ENCODE data around the gene TEX101. TPM values are rescaled to one million over a fixed set of nuclear protein-coding genes. Genes with fewer than 3 reads are reported as not detected.

Gene TEX101
- total RNA-seq, 6 experiments from 2014 or later: not detected

DNA sequence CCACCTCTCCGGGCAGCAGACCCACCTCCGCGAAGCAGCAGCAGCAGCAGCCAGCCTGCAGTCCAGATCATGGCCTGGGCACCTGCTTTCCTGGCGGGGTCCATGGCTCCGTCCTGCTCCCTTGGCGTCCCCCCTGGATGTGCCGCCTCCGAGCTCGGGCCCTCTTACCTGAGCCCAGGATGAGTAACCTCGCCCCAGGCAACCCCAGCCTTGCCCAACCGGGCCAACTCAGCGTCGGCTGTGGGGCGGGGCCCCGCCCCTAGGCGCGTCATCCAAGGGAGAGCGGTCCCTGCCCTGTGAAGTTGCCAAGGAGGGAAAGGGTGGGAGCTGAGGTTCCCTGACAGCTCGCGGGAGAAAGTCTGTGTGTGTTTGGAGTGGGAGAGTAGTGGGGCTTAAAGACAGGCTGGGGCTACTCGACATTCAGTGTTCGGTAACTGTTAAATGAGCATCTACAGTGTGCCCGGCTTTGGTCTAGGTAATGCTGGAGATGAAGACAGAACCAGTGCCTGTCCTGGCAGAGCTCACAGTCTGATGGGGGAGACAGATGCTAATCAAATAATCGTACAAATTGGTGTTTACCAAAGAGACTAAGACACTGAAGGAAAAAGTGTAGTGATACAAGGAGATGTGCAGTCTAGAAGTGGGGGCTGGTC is 50.9 kb downstream of the TEX101 start, which contains the start of gene LYPD3:
TSS of gene LYPD3 (minus strand) at position 141 of the 653 bp plus-strand sequence. CDS start at position 104, 37 bp downstream.
- Histone ChIP-seq H3K36me3 (no peaks in the 10 kb centered on the region), H3K9me3 (no peaks in the 10 kb centered on the region), H3K4me1 (peaks cover 0 to 11% (median 3%) of the 10 kb centered on the region in 4 donors), H3K4me3 (peak within 1 kb of the TSS in 2 of 3 donors; percentile 71 to 82), H3K27ac (peak within 1 kb of the TSS in 1 of 3 donors; percentile 24), H3K27me3 (no peaks in the 10 kb centered on the region)
- no peak for TF ChIP-seq CTCF (IDR thresholded peaks at IDR 0.05)
- DNase-seq (peak in 1 of 3 donors; percentile 40), ATAC-seq (no peak)
- WGBS (ENCODE audit: insufficient coverage, low coverage, low lambda C conversion rate, missing lambda C conversion rate): 42% methylated on average over 7 of the region's 24 CpGs
- intact Hi-C loops (cut with DNase I): no loop called here

DNA sequence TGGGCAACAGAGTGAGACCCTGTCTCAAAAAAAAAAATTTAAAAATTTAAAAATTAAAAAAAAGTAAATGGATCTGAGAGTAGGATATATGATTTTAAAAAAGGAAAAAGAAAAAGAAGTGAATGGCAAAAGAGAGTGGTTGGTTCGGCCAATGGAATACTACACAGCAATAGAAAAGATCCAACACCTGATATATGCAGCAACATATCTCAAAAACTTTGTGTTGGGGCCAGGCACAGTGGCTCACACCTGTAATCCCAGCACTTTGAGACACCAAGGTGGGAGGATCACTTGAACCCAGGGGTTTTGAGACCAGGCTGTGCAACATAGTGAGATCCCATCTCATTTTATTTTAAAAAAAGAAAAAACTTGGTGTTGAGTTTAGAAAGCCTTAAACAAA is 52.1 kb downstream of the TEX101 start:
- no peaks in the 10 kb centered on the region for H3K36me3 ChIP-seq
- WGBS (ENCODE audit: insufficient coverage, low coverage, low lambda C conversion rate, missing lambda C conversion rate): 89% methylated on average over 1 of the region's 1 CpG
- H3K27ac ChIP-seq: no peak overlapping the region
- DNase-seq: no peak
- H3K4me1 ChIP-seq: peaks cover 0 to 11% (median 3%) of the 10 kb centered on the region in 4 donors
- no peak overlapping the region for H3K4me3 ChIP-seq
- no peaks in the 10 kb centered on the region for H3K27me3 ChIP-seq
- intact Hi-C loops (cut with DNase I): no loop called here
- ATAC-seq: no peak
- no peak for TF ChIP-seq POLR2A (IDR thresholded peaks at IDR 0.05)
- TF ChIP-seq CTCF (IDR thresholded peaks at IDR 0.05): no peak
- no peaks in the 10 kb centered on the region for H3K9me3 ChIP-seq

- Histone ChIP-seq H3K4me3 (no peak overlapping the region), H3K27ac (no peak overlapping the region), H3K27me3 (no peaks in the 10 kb centered on the region), H3K36me3 (no peaks in the 10 kb centered on the region), H3K4me1 (peaks cover 0 to 11% (median 3%) of the 10 kb centered on the region in 4 donors), H3K9me3 (no peaks in the 10 kb centered on the region)
- ATAC-seq (no peak), DNase-seq (no peak)
- 81% methylated on average over 6 of the region's 6 CpGs for WGBS (ENCODE audit: insufficient coverage, low coverage, low lambda C conversion rate, missing lambda C conversion rate)
- TF ChIP-seq POLR2A (IDR thresholded peaks at IDR 0.05): no peak
- no peak for TF ChIP-seq CTCF (IDR thresholded peaks at IDR 0.05)
- intact Hi-C loops (cut with DNase I): no loop called here
These were observed 52.6 kb downstream of the TEX101 start for GRCh38 chr19:43467276-43467675.

- intact Hi-C loops (cut with DNase I): no loop called here
- Histone ChIP-seq H3K9me3 (no peaks in the 10 kb centered on the region), H3K4me1 (peaks cover 0 to 11% (median 3%) of the 10 kb centered on the region in 4 donors), H3K27me3 (no peaks in the 10 kb centered on the region), H3K27ac (no peak overlapping the region), H3K4me3 (no peak overlapping the region), H3K36me3 (no peaks in the 10 kb centered on the region)
- TF ChIP-seq CTCF (IDR thresholded peaks at IDR 0.05) (no peak), POLR2A (IDR thresholded peaks at IDR 0.05) (no peak)
- no peak for ATAC-seq
- DNase-seq: no peak
- WGBS (ENCODE audit: insufficient coverage, low coverage, low lambda C conversion rate, missing lambda C conversion rate): 56% methylated on average over 3 of the region's 4 CpGs
These were observed 53.0 kb downstream of the TEX101 start for GRCh38 chr19:43467730-43468129.

Other genes with a start within 250 kb of the TEX101 start
- gene PSG5, start 228.4 kb upstream of the TEX101 start, total RNA-seq: not detected
- not detected for gene PSG4, start 209.3 kb upstream of the TEX101 start, total RNA-seq
- not detected for gene PSG9, start 145.4 kb upstream of the TEX101 start, total RNA-seq
- 1 to 10 TPM in 3 of 6 experiments, under 1 TPM in 2, not detected in 1; 0.51 to 5.3 (median 1.3) TPM for gene CD177, start 61.2 kb upstream of the TEX101 start, total RNA-seq
- under 1 TPM in 4 of 6 experiments, not detected in 2; 0.20 to 0.28 (median 0.25) TPM for gene LYPD3, start 50.7 kb downstream of the TEX101 start, total RNA-seq
- gene PHLDB3, start 89.9 kb downstream of the TEX101 start, total RNA-seq: 10 to 100 TPM in 5 of 6 experiments, 1 to 10 TPM in 1; 9.6 to 15.0 (median 11.1) TPM
- 10 to 100 TPM; 26.4 to 60.8 (median 46.3) TPM for gene ETHE1, start 112.3 kb downstream of the TEX101 start, total RNA-seq
- gene ZNF575, start 118.3 kb downstream of the TEX101 start, total RNA-seq: under 1 TPM in 5 of 6 experiments, not detected in 1; 0.89 to 0.99 (median 0.95) TPM
- gene XRCC1, start 160.6 kb downstream of the TEX101 start, total RNA-seq: 1 to 10 TPM; 5.5 to 8.4 (median 7.5) TPM
- 1 to 10 TPM in 1 of 6 experiments, under 1 TPM in 4, not detected in 1; 0.58 to 1.5 (median 0.81) TPM for gene PINLYP, start 160.9 kb downstream of the TEX101 start, total RNA-seq
- 10 to 100 TPM in 4 of 6 experiments, 1 to 10 TPM in 2; 9.1 to 18.6 (median 11.0) TPM for gene IRGQ, start 181.2 kb downstream of the TEX101 start, total RNA-seq
- 10 to 100 TPM in 4 of 6 experiments, 1 to 10 TPM in 2; 7.7 to 15.8 (median 10.3) TPM for gene ZNF576, start 181.7 kb downstream of the TEX101 start, total RNA-seq
- under 1 TPM in 5 of 6 experiments, not detected in 1; 0.09 to 0.37 (median 0.18) TPM for gene SRRM5, start 197.2 kb downstream of the TEX101 start, total RNA-seq
- 10 to 100 TPM; 10.9 to 16.7 (median 13.3) TPM for gene ZNF428, start 204.7 kb downstream of the TEX101 start, total RNA-seq
- gene CADM4, start 225.0 kb downstream of the TEX101 start, total RNA-seq: 1 to 10 TPM; 2.2 to 4.7 (median 3.7) TPM

All from right lobe of liver (tissue), 6 donors.